ENCODE measurements around the gene SRPRB.

SRPRB gene

GRCh38 chr3:133870822-133871221 is 65.2 kb downstream of the SRPRB start:
- no peak for TF ChIP-seq CTCF (IDR thresholded peaks at IDR 0.05; ENCODE audit: low read length, missing control alignments)
- DNase-seq (ENCODE audit: low read depth), result no peak
- H3K4me3 ChIP-seq (replicated peaks; ENCODE audit: low read depth, low read length), result no peak overlapping the region

All from fibroblast of pulmonary artery (primary cell).